GM23338 (cell line): Measurements from ENCODE around the gene CIDEA. TPM values are rescaled to one million over a fixed set of nuclear protein-coding genes. Genes with fewer than 3 reads are reported as not detected.

Experiments
- ATAC-seq: fragments of 200-7000 bp; cut with Tn5 transposase; 3 replicates; pipeline ENCODE4 v1.9.1; 2020
- DNase-seq: peaks from one replicate; pipeline ENCODE4 v3.0.0-alpha.2; 2015; ENCODE audit warnings: low spot score
- H2AFZ ChIP-seq: fragments of 200-600 bp; sonication (generic); 2 replicates; pipeline ENCODE4 v1.8.0; 2016; ENCODE audit warnings: antibody characterized with exemption, mild to moderate bottlenecking, moderate library complexity
- H3F3A ChIP-seq: fragments of 200-600 bp; sonication (generic); replicated peaks from 2 replicates; pipeline ENCODE4 v1.8.0; 2017; ENCODE audit warnings: antibody characterized with exemption, mixed run types, low read depth
- H3K27ac ChIP-seq: fragments of 200-600 bp; sonication (generic); 2 replicates; pipeline ENCODE4 v1.6.1; 2016; ENCODE audit warnings: low read depth
- H3K27me3 ChIP-seq: fragments of 200-600 bp; sonication (generic); 2 replicates; pipeline ENCODE4 v1.8.0; 2016; ENCODE audit warnings: mild to moderate bottlenecking, mixed run types, moderate library complexity; ENCODE audit not compliant: insufficient read depth
- H3K36me3 ChIP-seq: fragments of 200-600 bp; sonication (generic); 2 replicates; pipeline ENCODE4 v1.8.0; 2016; ENCODE audit warnings: mild to moderate bottlenecking; ENCODE audit not compliant: insufficient read depth
- H3K4me1 ChIP-seq: fragments of 200-600 bp; sonication (generic); 2 replicates; pipeline ENCODE4 v1.8.0; 2016; ENCODE audit warnings: mild to moderate bottlenecking, moderate library complexity; ENCODE audit not compliant: insufficient read depth
- H3K4me2 ChIP-seq: fragments of 200-600 bp; sonication (generic); 2 replicates; pipeline ENCODE4 v1.7.1; 2017; ENCODE audit warnings: mixed run types
- H3K4me3 ChIP-seq: fragments of 200-600 bp; sonication (generic); 2 replicates; pipeline ENCODE4 v1.6.1; 2016; ENCODE audit warnings: mixed run types
- H3K79me2 ChIP-seq: fragments of 200-600 bp; sonication (generic); replicated peaks from 2 replicates; pipeline ENCODE4 v1.8.0; 2017; ENCODE audit warnings: mild to moderate bottlenecking; ENCODE audit not compliant: insufficient read depth
- H3K9me2 ChIP-seq: fragments of 200-600 bp; sonication (generic); 2 replicates; pipeline ENCODE4 v1.8.0; 2017; ENCODE audit not compliant: insufficient read depth
- H4K20me1 ChIP-seq: fragments of 200-600 bp; sonication (generic); replicated peaks from 2 replicates; pipeline ENCODE4 v1.8.0; 2017; ENCODE audit warnings: mild to moderate bottlenecking; ENCODE audit not compliant: insufficient read depth
- H3K27ac Mint-ChIP-seq: 2 replicates; pipeline ENCODE4 v1.8.0; 2020; ENCODE audit warnings: inconsistent platforms, mild to moderate bottlenecking, moderate library complexity, mixed read lengths
- H3K27me3 Mint-ChIP-seq: 3 replicates; pipeline ENCODE4 v1.8.0; 2022; ENCODE audit warnings: low read depth, mild to moderate bottlenecking, moderate library complexity, mixed read lengths, inconsistent platforms; ENCODE audit not compliant: insufficient read depth, poor library complexity
- H3K36me3 Mint-ChIP-seq: 3 replicates; pipeline ENCODE4 v1.8.0; 2021; ENCODE audit warnings: low read depth, mild to moderate bottlenecking, inconsistent platforms, moderate library complexity, mixed read lengths
- H3K4me1 Mint-ChIP-seq: 3 replicates; pipeline ENCODE4 v1.8.0; 2020; ENCODE audit warnings: mild to moderate bottlenecking, inconsistent platforms, mixed read lengths
- H3K4me3 Mint-ChIP-seq: 3 replicates; pipeline ENCODE4 v1.8.0; 2021; ENCODE audit warnings: moderate library complexity, mild to moderate bottlenecking, inconsistent platforms, mixed read lengths
- H3K9me3 Mint-ChIP-seq: 3 replicates; pipeline ENCODE4 v1.8.0; 2020; ENCODE audit warnings: moderate library complexity, mild to moderate bottlenecking, inconsistent platforms, mixed read lengths
- NANOG ChIP-seq: IDR thresholded peaks from 2 replicates; pipeline ENCODE4 v1.6.1; 2016; ENCODE audit warnings: antibody characterized with exemption, borderline replicate concordance
- STAT1 ChIP-seq: IDR thresholded peaks from one replicate; pipeline ENCODE4 v1.6.1; 2016; ENCODE audit warnings: antibody characterized with exemption; ENCODE audit not compliant: unreplicated experiment
- ZNF114 ChIP-seq: fragments of 250-450 bp; sonication (Bioruptor Pico); IDR thresholded peaks from 2 replicates; pipeline ENCODE4 v1.5.0; 2020; ENCODE audit warnings: mild to moderate bottlenecking, moderate library complexity
- ZNF331 ChIP-seq: fragments of 250-450 bp; sonication (Bioruptor Pico); IDR thresholded peaks from 2 replicates; pipeline ENCODE4 v1.5.0; 2020; ENCODE audit warnings: low read depth, mild to moderate bottlenecking, moderate library complexity
- ZNF462 ChIP-seq: fragments of 250-450 bp; sonication (Bioruptor Pico); IDR thresholded peaks from 2 replicates; pipeline ENCODE4 v1.5.0; 2020; ENCODE audit warnings: mild to moderate bottlenecking, moderate library complexity
- polyA plus RNA-seq: library from polyadenylated mRNA; unstranded; fragments of >200 nt; fragmentation: Nextera tagmentation; extraction: Ambion mirVana; gene quantifications from 2 replicates; pipeline ENCODE4 v1.2.1, GENCODE V29; 2016
- total RNA-seq: library from RNA; depleted of rRNA; stranded (reverse); fragments of >200 nt; shearing (Covaris generic); gene quantifications from 2 replicates; pipeline ENCODE4 v1.2.3, GENCODE V29; 2014
- TF ChIP-seq, protein P1 (sequence below): IDR thresholded peaks from 2 replicates; pipeline ENCODE4 v1.6.1; 2016; ENCODE audit warnings: antibody characterized with exemption

CIDEA gene
- total and polyA plus RNA-seq, 2 experiments from 2014 or later = 0.45 TPM; not detected in 1

- no peak for TF ChIP-seq ZNF114
Measured at GRCh38 chr18:12255626-12256026, 1.5 kb downstream of the CIDEA start (continued).

DNA sequence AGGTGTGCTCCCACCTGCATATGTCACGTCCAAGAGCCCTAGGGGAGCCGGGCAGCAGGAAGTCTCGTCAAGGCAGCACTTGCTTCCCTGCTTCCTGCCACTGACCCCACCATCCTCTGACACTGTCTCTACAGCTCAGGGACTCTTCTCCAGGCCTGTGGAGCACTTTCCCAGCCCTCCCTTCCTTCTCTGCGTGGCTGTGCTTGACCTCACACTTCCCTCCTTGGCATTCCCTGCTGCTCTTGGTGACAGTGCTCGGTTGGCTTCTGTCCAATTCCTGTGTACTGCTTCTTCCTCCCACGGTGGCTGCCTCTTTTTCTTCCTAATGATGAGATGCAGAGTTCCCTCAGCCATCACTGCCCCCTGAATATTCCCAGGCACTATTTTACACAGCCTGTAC, 2.8 kb downstream of the CIDEA start:
- Histone ChIP-seq H3K27me3 (peaks cover 57% of the 10 kb centered on the region), H4K20me1 (no peaks in the 10 kb centered on the region), H3K27ac (no peak overlapping the region), H3K9me2 (no peaks in the 10 kb centered on the region), H2AFZ (no peak overlapping the region), H3K4me2 (no peak overlapping the region), H3K79me2 (no peaks in the 10 kb centered on the region), H3F3A (peaks cover 4% of the 10 kb centered on the region; the same call in 1 of the 2 replicates), H3K36me3 (no peaks in the 10 kb centered on the region; the same call in 1 of the 2 replicates), H3K4me3 (no peak overlapping the region), H3K4me1 (peaks cover 16% of the 10 kb centered on the region; the same call in 1 of the 2 replicates)
- no peaks in the 10 kb centered on the region for H3K36me3 Mint-ChIP-seq
- no peak overlapping the region for H3K4me3 Mint-ChIP-seq
- no peaks in the 10 kb centered on the region; the same call in 2 of the 3 replicates for H3K9me3 Mint-ChIP-seq
- no peak overlapping the region for H3K27ac Mint-ChIP-seq
- DNase-seq = no peak
- TF ChIP-seq ZNF114 (no peak), NANOG (no peak), ZNF331 (CRISPR knock-in tag) (no peak), ZNF462 (CRISPR knock-in tag) (no peak), STAT1 (no peak)
- TF ChIP-seq, protein P1, sequence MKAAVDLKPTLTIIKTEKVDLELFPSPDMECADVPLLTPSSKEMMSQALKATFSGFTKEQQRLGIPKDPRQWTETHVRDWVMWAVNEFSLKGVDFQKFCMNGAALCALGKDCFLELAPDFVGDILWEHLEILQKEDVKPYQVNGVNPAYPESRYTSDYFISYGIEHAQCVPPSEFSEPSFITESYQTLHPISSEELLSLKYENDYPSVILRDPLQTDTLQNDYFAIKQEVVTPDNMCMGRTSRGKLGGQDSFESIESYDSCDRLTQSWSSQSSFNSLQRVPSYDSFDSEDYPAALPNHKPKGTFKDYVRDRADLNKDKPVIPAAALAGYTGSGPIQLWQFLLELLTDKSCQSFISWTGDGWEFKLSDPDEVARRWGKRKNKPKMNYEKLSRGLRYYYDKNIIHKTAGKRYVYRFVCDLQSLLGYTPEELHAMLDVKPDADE = no peak
- ATAC-seq = no peak
- peaks cover 52% of the 10 kb centered on the region for H3K27me3 Mint-ChIP-seq
- peaks cover 20% of the 10 kb centered on the region for H3K4me1 Mint-ChIP-seq
